ENCODE data around the gene DAB2.

Gene DAB2

DNA sequence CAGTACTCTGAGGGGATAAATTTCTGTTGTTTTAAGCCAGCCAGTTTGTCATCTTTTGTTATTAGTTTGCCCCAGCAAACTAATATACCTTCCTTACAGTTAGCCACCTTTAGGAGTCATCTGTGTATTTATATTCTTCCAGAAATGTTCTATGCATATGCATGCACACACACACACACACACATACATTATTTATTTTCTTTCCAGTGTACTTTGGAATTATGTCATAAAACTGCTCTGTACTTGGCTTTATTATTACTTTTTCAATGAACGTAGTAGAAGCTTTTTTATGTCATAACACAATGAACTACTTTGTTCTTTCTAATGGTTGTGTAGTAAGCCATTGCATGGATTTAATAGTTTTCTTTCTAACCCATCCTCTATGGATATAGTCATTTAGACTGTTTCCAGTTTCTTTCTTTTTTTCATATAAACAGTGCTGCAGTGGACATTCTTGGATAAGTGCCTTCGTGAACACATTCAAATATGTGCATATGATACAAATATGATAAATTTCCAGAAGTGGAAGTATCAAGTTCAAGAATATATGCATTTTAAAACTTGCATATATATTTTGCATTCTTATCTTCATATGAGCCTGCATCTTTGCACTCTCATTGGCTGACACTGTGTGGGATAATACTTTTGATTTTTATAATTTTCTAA, 26.6 kb upstream of the DAB2 start:
- POLR2A ChIA-PET: interaction anchor here (3.9 kb wide), 1 partner anchor 27 kb away, joined by 36 read pairs; the partner anchor contains the start of gene DAB2

DNA sequence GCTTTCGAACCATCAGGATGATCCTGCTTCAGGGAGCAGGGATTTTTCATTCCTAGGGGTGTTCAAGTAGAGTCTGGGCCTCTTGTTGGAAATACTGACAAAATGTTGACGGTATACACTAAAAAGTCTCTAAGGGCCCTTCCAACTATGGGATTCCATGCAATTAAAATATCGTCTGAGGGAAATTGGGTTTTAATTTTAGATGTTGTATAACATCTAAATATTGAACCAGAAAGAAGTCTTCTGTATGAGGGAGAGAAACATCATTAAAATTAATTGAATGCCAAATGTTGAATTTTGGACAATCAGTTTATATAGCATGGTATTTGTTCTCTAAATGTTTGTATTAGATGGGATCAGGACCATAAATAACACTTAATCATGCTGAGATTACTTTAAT, 25.7 kb upstream of the DAB2 start:
- ChIA-PET CTCF (interaction anchor here (3.2 kb wide), 1 partner anchor 26 kb away, joined by 14 read pairs; the partner anchor contains the start of gene DAB2), POLR2A (no interaction called here)
- TF ChIP-seq, protein P1, sequence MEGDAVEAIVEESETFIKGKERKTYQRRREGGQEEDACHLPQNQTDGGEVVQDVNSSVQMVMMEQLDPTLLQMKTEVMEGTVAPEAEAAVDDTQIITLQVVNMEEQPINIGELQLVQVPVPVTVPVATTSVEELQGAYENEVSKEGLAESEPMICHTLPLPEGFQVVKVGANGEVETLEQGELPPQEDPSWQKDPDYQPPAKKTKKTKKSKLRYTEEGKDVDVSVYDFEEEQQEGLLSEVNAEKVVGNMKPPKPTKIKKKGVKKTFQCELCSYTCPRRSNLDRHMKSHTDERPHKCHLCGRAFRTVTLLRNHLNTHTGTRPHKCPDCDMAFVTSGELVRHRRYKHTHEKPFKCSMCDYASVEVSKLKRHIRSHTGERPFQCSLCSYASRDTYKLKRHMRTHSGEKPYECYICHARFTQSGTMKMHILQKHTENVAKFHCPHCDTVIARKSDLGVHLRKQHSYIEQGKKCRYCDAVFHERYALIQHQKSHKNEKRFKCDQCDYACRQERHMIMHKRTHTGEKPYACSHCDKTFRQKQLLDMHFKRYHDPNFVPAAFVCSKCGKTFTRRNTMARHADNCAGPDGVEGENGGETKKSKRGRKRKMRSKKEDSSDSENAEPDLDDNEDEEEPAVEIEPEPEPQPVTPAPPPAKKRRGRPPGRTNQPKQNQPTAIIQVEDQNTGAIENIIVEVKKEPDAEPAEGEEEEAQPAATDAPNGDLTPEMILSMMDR (IDR thresholded peaks at IDR 0.05; ENCODE audit: insufficient read depth, low read length, missing control alignments): no peak
- no peak for DNase-seq (ENCODE audit: low read depth, low spot score)
- no peak overlapping the region for H3K4me3 ChIP-seq (ENCODE audit: low read depth, low read length)

More for the DNA sequence above, 26.6 kb upstream of the DAB2 start:
- no peak for DNase-seq (ENCODE audit: low read depth, low spot score)
- no peak overlapping the region for H3K4me3 ChIP-seq (ENCODE audit: low read depth, low read length)
- CTCF ChIA-PET: interaction anchor here (3.2 kb wide), 1 partner anchor 27 kb away, joined by 14 read pairs; the partner anchor contains the start of gene DAB2
- TF ChIP-seq, protein P1 (IDR thresholded peaks at IDR 0.05; ENCODE audit: insufficient read depth, low read length, missing control alignments): no peak

DNA sequence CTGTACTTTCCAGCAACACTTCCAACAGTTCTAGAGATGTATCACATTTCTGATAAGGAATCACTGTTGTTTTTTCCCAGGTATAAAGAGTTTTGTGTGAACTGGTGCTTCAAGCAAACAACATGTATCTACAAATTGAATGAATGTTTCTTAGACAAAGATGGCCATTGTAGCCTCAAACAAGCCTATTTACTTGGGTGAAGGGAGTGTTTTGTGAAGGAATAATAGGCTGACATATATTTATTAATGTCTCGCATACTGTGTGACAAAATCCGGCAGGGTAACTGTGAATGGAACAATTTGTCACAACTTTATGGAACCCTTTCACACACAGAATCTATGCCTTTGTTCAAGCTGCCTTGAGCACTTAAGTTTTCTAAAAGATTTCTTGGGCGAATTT, 24.8 kb upstream of the DAB2 start:
- ChIA-PET CTCF (no interaction called here), POLR2A (no interaction called here)
- DNase-seq (ENCODE audit: low read depth, low spot score): no peak
- TF ChIP-seq, protein P1 (IDR thresholded peaks at IDR 0.05; ENCODE audit: insufficient read depth, low read length, missing control alignments): no peak
- H3K4me3 ChIP-seq (ENCODE audit: low read depth, low read length): no peak overlapping the region

DNA sequence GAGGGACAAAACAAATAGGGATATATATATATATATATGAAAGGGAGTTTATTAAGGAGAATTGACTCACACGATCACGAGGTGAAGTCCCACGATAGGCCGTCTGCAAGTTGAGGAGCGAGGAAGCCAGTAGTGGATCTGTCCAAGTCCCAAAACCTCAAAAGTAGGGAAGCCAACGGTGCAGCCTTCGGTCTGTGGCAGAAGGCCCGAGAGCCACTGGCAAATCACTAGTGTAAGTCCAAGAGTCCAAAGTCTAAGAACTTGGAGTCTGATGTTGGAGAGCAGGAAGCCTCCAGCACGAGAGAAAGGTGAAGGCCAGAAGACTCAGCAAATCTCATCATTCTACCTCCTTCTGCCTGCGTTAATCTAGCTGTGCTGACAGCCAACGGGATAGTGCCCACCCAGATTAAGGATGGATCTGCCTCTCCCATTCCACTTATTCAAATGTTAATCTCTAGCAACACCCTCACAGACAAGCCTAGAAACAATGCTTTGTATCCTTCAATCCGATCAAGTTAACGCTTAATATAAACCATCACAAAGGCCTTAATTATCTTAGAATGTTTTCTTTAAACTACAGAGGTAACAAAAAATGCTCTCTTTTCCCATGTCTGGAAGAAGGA, 23.8 kb upstream of the DAB2 start:
- ChIA-PET POLR2A (no interaction called here), CTCF (no interaction called here)
- TF ChIP-seq, protein P1 (IDR thresholded peaks at IDR 0.05; ENCODE audit: insufficient read depth, low read length, missing control alignments): no peak

DNA sequence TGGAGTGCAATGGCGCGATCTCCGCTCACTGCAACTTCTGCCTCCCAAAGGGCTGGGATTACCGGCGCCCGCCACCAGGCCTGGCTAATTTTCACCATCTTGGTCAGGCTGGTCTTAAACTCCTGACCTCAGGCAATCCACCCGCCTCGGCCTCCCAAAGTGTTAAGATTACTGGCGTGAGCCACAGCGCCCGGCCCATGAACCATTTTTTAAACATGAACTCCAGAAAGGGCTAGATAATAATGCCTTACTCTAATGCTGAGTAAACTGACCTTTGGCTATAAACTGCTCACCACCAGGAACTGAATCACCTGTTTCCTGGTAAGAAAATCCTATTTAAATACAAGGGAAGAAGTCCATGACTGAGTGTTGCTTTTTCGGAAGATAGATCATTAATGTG, 23.2 kb upstream of the DAB2 start:
- TF ChIP-seq, protein P1 (IDR thresholded peaks at IDR 0.05; ENCODE audit: insufficient read depth, low read length, missing control alignments): no peak
- DNase-seq (ENCODE audit: low read depth, low spot score): no peak
- H3K4me3 ChIP-seq (ENCODE audit: low read depth, low read length): no peak overlapping the region
- ChIA-PET POLR2A (no interaction called here), CTCF (no interaction called here)

More for the DNA sequence above, 23.8 kb upstream of the DAB2 start:
- no peak overlapping the region for H3K4me3 ChIP-seq (ENCODE audit: low read depth, low read length)
- no peak for DNase-seq (ENCODE audit: low read depth, low spot score)

DNA sequence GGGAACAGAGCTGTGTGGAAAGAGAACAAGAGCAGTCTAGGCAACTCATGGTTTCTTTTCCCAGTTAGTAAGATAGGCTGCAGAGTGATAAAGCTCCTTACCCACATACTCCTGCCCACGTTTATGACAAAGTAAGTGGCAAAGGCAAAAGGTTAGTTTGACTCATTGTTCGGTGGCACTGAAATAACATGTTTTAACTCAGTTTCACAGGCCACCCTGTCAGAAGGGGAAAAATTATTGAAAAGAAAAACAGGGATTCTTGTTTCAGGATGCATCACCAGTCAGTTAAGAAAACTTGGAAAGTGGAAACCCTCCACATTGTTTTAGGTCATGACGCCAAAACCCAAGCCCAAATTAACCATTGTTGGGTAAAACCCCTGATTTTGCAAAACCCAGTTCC, 22.3 kb upstream of the DAB2 start:
- CTCF ChIA-PET: interaction anchor here (1.0 to 2.5 kb wide), 3 partner anchors 25 to 101 kb away, joined by 3 to 13 read pairs (median 4); no protein-coding TSS in a partner anchor
- TF ChIP-seq, protein P1 (IDR thresholded peaks at IDR 0.05; ENCODE audit: insufficient read depth, low read length, missing control alignments): no peak
- no peak overlapping the region for H3K4me3 ChIP-seq (ENCODE audit: low read depth, low read length)
- DNase-seq (ENCODE audit: low read depth, low spot score): no peak
- POLR2A ChIA-PET: interaction anchor here (0.9 to 2.1 kb wide), 2 partner anchors 23 to 27 kb away, joined by 4 to 14 read pairs; partner anchors contain the start of gene DAB2

All from AG04449 (cell line).